GM18868 (cell line): ENCODE measurements around the gene MPIG6B.
A peak's percentile ranks its signal among the peaks of the same experiment; 100 is the strongest.
"Not testable (repeated sequence)": the region's sequence is repeated elsewhere in the genome, so short reads cannot be mapped to it uniquely, and the experiment has no call there.

Source experiments
- ATAC-seq: cut with Tn5 transposase; IDR thresholded peaks from one replicate; pipeline ENCODE4 v1.9.1; 2021; ENCODE audit warnings: mild to moderate bottlenecking, moderate library complexity; ENCODE audit not compliant: unreplicated experiment

MPIG6B gene

DNA sequence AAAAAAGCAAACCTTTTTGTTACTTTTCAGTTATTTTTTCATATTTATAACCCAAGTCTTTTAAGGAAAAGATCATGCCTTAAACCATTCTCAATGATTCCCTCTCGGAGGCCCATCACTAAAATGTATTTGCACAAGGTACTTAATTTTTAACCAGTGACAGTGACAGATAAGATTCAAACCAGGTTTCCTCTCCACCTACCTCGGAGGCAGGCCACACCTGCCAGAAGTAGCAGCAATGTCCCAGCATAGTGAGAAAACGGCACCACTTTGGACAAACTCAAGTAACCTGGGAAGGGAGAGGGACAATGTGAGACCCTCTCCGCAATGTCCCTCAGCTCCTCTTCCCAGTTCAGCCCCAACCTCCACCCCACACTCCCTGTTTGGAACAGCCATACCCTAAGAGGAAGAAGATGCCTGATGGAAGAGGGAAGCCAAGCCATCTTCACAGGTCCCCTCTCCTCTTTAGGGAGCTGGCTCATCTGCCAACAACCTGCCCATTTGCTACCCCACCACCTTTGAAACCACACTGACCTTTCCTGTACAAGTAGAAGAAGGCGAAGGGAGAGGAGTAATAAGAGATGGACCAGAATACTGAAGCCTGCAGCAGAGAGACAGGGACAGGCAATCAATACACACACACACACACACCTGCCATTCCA is 22.3 kb upstream of the MPIG6B start:
- ATAC-seq: no peak

DNA sequence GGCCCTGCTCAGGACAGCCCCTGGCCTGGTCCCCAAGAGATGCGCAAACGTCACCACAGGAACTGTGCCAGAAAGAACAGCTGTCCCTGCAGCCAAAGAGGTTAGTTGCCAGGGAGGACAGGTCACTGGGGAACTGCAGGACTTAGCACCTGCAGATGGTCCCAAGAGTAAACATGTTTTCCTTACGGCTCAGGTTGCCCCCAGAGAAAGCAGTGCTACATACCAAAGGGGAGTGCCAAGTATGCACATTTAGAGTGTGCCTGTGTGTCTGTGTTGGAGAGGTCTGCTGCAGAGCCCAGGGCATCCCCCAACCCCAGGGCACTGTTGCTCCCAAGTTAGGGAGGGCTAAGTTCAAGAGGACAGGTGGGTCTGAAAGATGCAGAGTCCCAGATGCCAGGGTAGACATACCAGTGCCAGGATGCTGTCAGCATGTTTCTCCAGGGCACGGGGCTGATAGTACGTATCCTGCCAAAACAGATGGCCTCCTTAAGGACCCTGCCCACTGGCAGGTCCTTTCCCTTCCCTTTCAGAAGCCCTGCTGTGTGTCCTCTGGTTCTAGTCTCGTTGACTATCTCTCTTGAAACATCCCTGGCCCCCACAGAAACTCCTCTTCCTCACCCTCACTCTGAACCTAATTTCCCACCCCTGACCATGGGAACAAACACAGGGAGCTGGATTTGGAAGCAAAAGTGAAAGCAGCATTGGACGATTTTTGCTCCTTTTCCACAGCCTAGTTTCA is 21.3 kb upstream of the MPIG6B start:
- no peak for ATAC-seq

DNA sequence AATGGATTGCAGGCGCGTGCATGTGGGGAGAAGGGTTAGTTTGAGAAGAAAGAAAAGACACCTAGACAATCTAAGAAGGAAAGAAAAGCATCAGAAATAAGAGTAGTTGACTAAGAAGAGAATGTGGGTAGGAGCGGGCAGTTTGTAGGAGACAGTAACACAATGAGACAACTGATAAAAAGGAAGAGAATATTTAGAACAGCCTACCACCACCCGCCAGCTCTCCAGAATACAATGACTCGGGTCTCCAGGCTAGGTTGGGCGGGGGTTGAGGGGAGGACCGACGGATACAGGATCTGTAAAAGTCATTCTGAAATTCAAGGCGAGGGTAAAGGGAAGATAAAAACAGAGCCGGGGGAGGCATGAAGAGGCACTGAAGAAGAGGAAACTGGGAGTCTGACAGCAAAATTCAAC is 20.8 kb upstream of the MPIG6B start:
- ATAC-seq: no peak

DNA sequence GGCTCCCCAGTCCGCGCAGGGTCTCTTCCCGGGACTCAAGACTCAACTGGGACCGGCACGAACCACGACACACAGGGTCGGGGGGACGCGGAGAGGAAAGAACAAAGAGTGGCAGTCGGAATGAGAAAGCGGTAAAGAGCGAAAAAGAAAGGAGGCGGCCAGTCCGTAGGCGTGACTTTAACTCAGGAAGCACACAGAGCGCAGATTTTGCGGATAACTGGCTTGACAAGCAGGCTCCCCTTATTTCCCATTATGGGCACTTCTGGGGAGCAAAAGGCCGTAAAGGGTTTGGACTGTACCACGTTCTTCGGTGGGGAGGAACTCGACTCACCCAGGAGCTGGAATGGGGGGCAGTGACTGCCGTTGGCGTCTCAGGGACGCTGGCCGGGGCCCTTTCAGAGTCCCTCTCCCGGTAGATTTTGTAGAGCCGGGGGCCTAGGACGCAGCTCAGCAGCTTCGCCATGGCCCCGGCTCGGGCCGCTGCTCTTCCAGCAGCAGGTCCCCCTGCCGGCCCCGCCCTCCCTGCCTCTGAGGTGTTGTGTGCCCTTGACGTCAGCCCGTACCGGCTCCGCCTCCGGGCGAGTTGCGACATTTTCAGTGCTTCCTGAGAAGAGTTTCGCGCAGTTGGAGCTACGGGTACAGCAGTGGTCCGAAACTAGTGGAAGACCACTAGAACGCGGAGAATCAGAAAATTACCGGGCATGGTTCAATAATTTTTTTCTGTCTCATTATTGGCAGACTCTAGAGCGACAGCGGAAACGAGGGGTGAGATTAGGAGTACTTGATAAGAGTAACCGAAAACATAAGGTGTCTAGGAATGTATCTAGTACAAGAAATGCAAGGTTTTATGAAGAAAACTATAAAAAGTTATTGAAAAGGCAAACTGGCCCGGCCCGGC is 20.1 kb upstream of the MPIG6B start, which contains the start of gene ABHD16A:
ABHD16A (minus strand) TSS at position 506 of the 898 bp plus-strand sequence; CDS start at position 463, 43 bp downstream.
- peak; percentile 94 for ATAC-seq

DNA sequence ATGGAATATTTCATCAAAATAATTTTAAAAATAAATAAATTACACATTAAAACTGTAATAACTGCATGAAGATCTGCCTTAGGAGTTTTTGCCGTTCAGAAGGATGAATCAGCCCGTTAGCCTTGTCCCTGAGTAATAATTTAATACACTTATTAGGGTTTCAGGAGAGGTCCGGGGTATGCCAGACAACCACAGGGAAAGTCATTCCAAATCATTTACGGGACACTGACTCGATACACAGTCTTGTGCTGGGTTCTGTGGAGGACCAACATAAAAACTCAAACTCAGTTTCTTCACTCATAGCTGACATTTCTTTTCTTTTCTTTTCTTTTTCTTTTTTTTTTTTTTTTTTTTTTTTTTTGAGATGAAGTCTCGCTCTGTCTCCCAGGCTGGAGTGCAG is 17.2 kb upstream of the MPIG6B start:
- no peak for ATAC-seq

DNA sequence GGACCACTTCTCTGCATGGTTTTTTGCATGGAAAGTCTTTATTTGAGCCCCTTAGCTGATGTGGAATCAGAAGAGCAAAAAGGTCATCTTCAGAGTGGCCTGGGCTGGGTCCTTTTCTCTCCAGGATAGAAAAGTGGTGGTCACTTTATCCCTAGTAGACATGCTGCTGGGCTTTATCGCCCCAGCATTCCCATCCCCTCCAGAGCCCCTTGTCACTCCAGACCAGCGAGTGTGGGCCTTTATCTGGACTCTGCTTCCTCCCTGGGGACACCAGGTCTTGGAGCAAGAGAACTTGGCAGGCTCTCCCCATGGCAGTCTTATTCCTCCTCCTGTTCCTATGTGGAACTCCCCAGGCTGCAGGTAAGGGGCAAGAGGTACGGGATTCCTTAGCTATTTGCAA is 16.6 kb upstream of the MPIG6B start, which contains the start of gene LY6G6F:
LY6G6F (plus strand) TSS at position 268 of the 400 bp plus-strand sequence; CDS start at position 309, 41 bp downstream.
- ATAC-seq: no peak

DNA sequence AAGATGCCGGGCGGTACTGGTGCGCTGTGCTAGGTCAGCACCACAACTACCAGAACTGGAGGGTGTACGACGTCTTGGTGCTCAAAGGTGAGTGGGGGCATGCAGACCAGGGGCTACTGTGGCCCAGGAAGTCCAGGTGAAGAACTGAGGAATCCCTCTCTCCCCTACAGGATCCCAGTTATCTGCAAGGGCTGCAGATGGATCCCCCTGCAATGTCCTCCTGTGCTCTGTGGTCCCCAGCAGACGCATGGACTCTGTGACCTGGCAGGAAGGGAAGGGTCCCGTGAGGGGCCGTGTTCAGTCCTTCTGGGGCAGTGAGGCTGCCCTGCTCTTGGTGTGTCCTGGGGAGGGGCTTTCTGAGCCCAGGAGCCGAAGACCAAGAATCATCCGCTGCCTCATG is 15.5 kb upstream of the MPIG6B start:
- no peak for ATAC-seq

DNA sequence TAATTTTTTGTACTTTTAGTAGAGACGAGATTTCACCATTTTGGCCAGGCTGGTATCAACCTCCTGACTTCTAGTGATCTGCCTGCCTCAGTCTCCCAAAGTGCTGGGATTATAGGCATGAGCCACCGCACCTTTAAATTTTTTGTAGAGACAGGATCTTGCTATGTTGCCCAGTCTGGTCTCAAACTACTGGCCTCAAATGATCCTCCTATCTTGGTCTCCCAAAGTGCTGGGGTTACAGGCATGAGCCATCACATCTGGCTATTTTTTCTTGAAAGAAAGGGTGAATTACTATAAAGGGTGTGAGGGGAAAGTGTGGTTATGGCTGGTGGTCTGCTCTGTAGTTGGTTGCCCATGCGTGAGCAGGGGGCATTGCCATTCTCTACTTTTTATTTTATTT is 14.9 kb upstream of the MPIG6B start:
- ATAC-seq: no peak

DNA sequence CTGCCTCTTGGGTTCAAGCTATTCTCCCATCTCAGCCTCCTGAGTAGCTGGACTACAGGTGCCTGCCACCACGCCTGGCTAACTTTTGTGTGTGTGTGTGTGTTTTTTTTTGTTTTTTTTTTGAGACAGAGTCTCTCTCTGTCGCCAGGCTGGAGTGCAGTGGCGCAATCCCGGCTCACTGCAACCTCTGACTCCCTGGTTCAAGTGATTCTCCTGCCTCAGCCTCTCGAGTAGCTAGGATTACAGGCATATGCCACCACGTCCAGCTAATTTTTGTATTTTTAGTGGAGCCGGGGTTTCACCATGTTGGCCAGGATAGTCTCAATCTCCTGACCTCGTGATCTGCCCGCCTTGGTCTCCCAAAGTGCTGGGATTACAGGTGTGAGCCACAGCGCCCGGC is 14.0 kb upstream of the MPIG6B start:
- not testable (repeated sequence) for ATAC-seq

DNA sequence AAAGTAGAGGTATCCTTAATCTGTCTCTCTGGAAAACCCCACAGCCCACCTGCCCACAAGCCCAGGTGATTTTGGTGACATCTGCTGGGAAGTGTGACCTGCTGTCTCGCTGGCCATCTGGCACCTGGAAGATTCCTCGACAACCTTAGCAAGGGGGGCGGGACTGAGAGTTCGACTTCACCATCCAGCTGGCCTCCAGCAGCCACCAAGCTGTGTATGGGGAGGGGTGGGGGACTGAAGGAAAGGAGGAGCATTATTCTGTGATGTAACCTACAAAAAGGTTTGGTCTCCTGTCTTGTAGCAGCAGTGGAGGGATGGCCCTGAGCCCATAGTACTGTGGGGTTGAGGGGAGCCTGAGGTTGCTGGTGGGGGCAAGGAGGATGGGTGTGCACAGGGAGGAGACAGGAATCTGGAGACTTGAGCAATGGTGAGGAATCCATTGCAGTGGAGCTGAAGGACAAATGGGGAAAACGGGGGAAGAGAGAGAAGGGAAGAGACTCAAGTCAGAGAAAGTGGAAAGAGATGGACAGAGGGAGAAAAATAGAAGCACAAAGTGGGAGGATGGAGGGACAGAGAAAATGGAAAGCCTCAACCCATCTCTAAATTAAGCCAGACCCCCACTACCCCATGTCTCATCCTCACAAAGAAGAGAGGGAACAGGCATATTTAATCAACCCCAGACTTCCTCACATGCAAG is 12.5 kb upstream of the MPIG6B start:
- ATAC-seq: no peak

DNA sequence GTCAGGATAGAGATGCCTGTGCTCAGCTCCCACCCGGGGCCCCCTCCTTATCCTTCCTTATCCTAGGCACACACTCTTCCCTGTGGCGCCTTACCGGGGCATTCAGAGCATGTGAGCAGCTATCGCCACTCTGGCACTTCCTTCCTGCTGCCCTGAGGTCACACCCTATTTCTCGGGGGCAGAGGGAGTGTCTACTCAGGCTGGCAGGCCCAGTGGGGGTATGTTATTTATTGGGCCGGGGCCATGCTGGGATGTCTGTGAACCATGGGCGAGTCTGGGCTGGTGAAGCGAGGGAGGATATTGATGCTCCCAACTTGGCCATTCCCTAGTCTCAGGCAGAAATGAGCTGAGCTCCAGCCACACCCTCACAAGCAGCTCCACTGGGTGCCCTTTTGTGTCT is 11.9 kb upstream of the MPIG6B start:
- ATAC-seq: no peak

DNA sequence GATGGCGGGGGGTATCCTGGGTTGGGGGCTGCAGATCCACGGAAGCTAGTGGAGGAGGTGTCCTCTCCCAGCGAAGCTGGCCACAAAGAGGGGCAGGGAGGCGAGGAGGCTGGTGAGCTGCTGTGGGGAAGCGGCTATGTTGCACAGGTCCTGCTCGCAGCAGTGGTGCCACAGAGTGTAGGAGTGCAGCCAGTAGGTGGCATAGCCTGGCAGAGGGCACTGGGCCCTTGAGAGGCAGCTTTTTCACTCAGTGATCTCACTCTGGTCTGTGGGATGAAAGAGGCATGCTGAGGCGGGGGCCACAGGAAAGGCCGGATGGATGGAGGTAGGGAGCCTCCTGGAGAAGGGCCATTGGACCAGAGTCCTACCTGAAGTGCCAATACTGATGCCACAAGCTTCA is 10.9 kb upstream of the MPIG6B start:
- no peak for ATAC-seq

DNA sequence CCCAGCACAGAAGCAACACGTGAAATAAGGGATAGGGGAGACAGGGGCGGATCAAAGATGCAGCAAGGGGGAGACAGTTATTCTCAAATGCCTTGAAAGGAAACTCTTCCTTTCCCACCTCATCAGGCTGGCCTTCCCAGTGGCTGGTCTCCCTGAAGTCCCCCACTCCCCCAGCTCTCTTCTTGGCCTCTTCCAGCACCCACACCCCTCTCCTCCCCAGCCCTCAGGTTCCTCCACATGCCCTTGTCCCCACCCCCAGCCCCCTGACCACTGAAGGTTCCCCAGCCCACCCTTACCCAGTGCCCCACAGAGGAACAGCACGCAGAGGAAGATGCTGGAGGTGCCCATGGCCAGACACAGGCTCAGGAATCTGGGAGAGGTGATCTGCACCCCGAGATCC is 9.7 kb upstream of the MPIG6B start:
- ATAC-seq: no peak

DNA sequence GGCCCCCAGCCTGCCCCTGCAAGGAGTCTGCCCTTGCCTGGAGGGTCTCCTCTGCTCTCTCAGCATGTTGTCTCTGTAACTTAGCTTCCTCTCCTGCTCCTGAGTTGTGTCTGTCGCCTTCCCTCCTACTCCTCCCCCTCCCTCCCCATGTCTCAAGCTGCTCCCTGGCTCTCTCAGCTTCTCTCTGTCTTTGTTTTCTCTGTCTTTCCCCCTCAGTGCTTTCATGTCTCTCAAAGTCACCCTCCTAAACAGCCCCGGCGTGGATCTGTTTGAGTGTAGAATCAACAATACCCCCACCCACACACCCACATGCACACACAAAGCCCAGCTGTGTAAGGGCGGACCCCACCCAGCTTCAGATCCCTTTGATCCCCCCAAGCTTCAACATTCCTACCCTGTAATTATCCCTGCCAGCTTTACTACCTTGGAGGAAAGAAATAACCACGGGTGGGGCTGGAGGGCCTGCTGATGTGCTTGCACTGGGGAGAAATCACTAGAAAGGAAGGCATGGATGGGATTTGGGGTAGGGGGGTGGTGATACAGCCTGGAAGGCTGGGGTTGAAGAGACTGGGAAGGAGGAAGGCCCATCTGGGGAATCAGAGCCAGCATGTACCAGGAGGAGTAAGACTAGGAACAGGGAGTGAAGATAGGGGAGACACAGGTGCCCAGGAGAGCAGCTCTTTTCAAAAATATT is 9.0 kb upstream of the MPIG6B start:
- no peak for ATAC-seq

DNA sequence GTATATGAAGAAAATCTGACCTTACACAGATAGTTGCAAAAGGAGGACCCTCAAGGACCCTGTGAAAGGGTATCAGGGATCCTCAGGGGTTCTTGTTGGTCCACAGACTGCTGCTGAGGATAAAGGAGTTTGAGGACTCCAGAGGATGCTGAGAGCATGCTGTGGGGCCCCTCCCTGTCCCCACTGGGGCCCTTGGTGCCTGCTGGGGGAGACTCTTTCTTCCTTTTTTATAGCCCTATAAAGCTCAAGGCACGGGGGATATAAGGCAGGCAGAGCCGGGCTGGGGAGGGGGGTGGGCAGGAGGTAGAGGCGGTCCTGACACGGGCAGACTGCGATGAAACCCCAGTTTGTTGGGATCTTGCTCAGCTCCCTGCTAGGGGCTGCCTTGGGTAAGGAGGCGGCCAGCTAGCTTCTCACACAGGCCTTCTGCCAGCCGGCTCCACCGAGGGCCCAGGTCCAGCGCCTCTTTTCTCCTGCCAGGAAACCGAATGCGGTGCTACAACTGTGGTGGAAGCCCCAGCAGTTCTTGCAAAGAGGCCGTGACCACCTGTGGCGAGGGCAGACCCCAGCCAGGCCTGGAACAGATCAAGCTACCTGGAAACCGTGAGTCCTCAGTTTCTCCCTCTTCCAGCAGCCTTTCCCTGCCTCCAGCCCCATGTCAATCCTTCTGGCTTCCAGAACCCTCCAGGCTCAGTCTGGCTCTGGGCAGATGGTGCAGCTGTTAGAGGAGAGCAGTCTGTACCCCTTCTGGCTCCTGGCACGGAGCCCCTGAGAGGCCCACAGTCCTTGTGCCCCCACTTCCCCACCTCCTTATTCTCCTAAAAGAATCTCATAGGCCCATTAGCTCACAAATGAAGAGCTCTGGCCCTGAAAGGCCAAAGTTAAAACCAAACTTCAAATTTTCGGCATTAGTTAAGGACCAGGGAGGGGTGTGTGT is 7.9 kb upstream of the MPIG6B start, which contains the start of gene LY6G6D:
LY6G6D (plus strand) TSS at position 327 of the 937 bp plus-strand sequence; CDS start at position 335, 8 bp downstream.
- no peak for ATAC-seq

DNA sequence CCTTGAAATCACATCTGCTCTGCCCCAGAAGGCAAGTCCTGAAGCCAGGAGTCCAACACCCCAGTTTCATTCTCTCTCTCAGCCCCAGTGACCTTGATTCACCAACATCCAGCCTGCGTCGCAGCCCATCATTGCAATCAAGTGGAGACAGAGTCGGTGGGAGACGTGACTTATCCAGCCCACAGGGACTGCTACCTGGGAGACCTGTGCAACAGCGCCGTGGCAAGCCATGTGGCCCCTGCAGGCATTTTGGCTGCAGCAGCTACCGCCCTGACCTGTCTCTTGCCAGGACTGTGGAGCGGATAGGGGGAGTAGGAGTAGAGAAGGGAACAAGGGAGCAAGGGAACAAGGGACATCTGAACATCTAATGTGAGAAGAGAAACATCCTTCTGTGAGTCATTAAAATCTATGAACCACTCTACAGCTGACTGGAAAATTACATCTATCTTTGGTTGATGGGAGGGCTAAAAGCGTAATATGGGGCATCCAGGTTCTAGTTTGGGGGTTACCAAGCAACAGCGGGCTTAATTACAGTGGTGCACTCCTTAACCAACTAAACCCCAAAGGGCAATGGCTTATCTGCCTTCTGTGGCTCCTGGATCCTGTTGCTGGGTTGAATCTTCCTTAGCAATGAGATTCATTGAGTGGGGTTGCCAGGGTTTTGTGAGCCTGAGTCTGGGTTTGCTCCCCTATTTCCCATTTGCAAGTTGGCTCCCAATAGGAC is 5.5 kb upstream of the MPIG6B start:
- no peak for ATAC-seq

DNA sequence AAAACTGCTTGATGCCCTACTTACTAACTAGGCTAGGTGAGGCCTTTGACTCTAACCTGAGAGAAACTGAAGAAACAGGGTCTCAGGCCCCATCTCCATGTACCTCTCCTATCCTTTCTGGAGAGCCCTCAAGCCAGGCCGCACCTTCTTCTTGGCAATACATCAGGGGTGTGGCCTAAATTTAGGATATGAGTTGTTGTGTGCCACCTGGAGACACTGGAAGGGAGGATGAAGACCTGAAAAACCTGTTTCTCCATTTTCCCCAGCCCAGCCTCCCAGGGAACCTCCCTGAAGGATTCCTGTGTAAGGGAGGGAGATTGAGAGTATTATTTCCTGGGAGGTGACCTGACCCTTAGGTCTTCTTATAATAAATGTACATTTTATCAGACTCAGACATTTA is 4.9 kb upstream of the MPIG6B start:
- no peak for ATAC-seq

DNA sequence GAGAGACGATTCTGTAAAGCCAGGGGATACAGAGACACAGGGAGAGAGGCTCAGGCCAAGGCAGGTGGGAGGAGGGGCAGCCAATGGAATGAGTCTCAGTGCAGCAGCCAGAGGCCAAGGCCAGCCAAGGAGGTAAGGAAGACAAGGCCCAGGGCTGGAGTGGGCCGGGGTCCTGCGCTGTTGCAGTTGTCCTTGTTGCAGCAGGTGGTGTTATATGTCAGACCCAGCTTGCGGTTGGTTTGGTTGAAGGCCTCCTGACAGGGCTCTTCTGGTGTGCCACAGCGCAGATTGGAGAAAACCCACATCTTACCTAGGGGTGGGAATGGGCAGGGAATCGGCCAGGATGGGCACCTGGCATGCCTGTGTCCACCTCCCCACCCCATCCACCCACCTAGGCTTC is 4.2 kb upstream of the MPIG6B start:
- no peak for ATAC-seq
